Panc1 (cell line): ENCODE results near the gene UBE2E2. TPM values are rescaled to one million over a fixed set of nuclear protein-coding genes. Genes with fewer than 3 reads are reported as not detected.

Experiments
- ATAC-seq: fragments of 200-7000 bp; cut with Tn5 transposase; 2 replicates; pipeline ENCODE4 v1.9.1; 2020; ENCODE audit warnings: mild to moderate bottlenecking, moderate library complexity
- BruUV-seq: library from RNA; stranded (reverse); fragments of 400-500 nt; replicated peaks from 2 replicates; lab custom pipeline; 2021; lab: Mats Ljungman, UMichigan
- CTCF ChIA-PET: fragments of 300-600 bp; sonication (Branson Sonifier 250); formaldehyde crosslinking; loops from one replicate; lab custom pipeline; 2022; ENCODE audit warnings: antibody characterized with exemption; lab: Charles Lee
- POLR2A ChIA-PET: fragments of 300-600 bp; sonication (Branson Sonifier 250); formaldehyde crosslinking; loops from one replicate; lab custom pipeline; 2022; ENCODE audit warnings: antibody characterized with exemption; lab: Charles Lee
- DNase-seq: peaks from one replicate; pipeline ENCODE4 v3.0.0-alpha.2; 2010; ENCODE audit warnings: low read depth, low spot score
- H3K27ac ChIP-seq: 2 replicates; pipeline ENCODE4 v1.5.1; 2011; ENCODE audit warnings: mild to moderate bottlenecking, low read length, inconsistent platforms
- H3K27me3 ChIP-seq: fragments of 200-500 bp; sonication (Bioruptor generic); 2 replicates; pipeline ENCODE4 v1.6.0; 2014; ENCODE audit warnings: low read length, inconsistent platforms; ENCODE audit not compliant: control insufficient read depth, insufficient read depth
- H3K36me3 ChIP-seq: fragments of 200-500 bp; sonication (Bioruptor generic); 2 replicates; pipeline ENCODE4 v1.5.1; 2014; ENCODE audit warnings: inconsistent platforms, mild to moderate bottlenecking, low read length, moderate library complexity; ENCODE audit not compliant: control insufficient read depth, insufficient read depth
- H3K4me1 ChIP-seq: 2 replicates; pipeline ENCODE4 v1.5.1; 2011; ENCODE audit warnings: inconsistent platforms, mild to moderate bottlenecking, low read length, moderate library complexity; ENCODE audit not compliant: control insufficient read depth, insufficient read depth
- H3K4me3 ChIP-seq, 2 experiments: 2 replicates each; pipeline ENCODE4 v1.5.1; 2011 to 2012; ENCODE audit warnings: low read depth in 2 of 2, low read length in 2 of 2, mild to moderate bottlenecking in 2 of 2, inconsistent platforms in 1 of 2, moderate library complexity in 1 of 2
- H3K9me3 ChIP-seq: fragments of 200-500 bp; sonication (Bioruptor generic); 2 replicates; pipeline ENCODE4 v1.5.1; 2014; ENCODE audit warnings: low read depth, mild to moderate bottlenecking, inconsistent platforms, low read length, moderate library complexity; ENCODE audit not compliant: control insufficient read depth, insufficient read depth
- POLR2AphosphoS5 ChIP-seq: IDR thresholded peaks from 2 replicates; pipeline ENCODE4 v1.6.1; 2012; ENCODE audit warnings: mild to moderate bottlenecking, low read depth, low read length, moderate library complexity
- SIN3A ChIP-seq: IDR thresholded peaks from 2 replicates; pipeline ENCODE4 v1.6.1; 2012; ENCODE audit warnings: low read depth, mild to moderate bottlenecking, low read length, moderate library complexity, borderline replicate concordance; ENCODE audit not compliant: insufficient read depth
- TCF7L2 ChIP-seq: IDR thresholded peaks from 2 replicates; pipeline ENCODE4 v1.6.1; 2011; ENCODE audit warnings: mild to moderate bottlenecking, low read depth, low read length, inconsistent platforms
- in situ Hi-C: cut with HindIII; loops from 2 replicates; pipeline ENCODE4 v1.10.0; 2016; ENCODE audit warnings: low sequenced_read_pairs, low pct_unique_long_range_greater_than_20kb
- intact Hi-C: fragments of 100-400 bp; cut with micrococcal nuclease; formaldehyde crosslinking; loops from one replicate; pipeline ENCODE4 v1.10.0; 2022; ENCODE audit not compliant: unreplicated experiment
- total RNA-seq: library from RNA; stranded (reverse); gene quantifications from one replicate; pipeline ENCODE4 v1.2.1, GENCODE V29; 2021; ENCODE audit not compliant: unreplicated experiment
- TF ChIP-seq, protein P1 (sequence below), 2 experiments: IDR thresholded peaks; 2 replicates each; pipeline ENCODE4 v1.6.1; 2011 to 2012; ENCODE audit warnings: low read depth in 2 of 2, control low read depth in 1 of 2, low read length in 1 of 2, mild to moderate bottlenecking in 1 of 2, moderate library complexity in 1 of 2; ENCODE audit not compliant: insufficient read depth in 1 of 2
- TF ChIP-seq, protein P2 (sequence below): fragments of 450-650 bp; IDR thresholded peaks from 2 replicates; pipeline ENCODE4 v1.5.1; 2017; ENCODE audit warnings: mild to moderate bottlenecking

Gene UBE2E2
- total RNA-seq, 1 experiment from 2014 or later: 38.2 TPM

DNA sequence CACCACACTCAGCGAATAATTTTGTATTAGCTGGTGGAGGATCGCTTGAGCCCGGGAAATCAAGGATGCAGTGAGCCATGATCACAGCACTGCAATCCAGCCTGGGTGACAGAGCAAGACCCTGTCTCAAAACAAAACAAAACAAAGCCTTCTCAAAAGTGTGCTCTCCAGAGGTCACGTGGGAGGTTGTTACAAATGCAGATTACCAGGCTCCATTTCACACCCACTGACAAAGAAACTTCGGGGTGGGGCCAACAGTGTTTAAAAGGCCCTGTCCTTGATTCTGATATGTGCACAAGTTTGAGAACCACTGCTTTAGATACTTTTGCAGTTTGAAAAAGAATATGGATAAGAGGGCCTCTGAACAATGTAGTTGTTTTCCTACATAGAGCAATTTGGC is 80.5 kb downstream of the UBE2E2 start:
- no TSS peak for BruUV-seq
- Histone ChIP-seq H3K27me3 (no peaks in the 10 kb centered on the region), H3K9me3 (0 out of 2 replicates have a peak, but pooled peaks cover 3% of the 10 kb centered on the region), H3K4me3 (no peak overlapping the region), H3K36me3 (no peaks in the 10 kb centered on the region), H3K4me1 (no peaks in the 10 kb centered on the region; the same call in 1 of the 2 replicates), H3K27ac (no peak overlapping the region)
- ATAC-seq (no peak), DNase-seq (no peak)
- in situ Hi-C loops: no loop called here
- TF ChIP-seq POLR2AphosphoS5: no peak
- no peak for TF ChIP-seq SIN3A
- TF ChIP-seq TCF7L2: no peak
- TF ChIP-seq, protein P1, sequence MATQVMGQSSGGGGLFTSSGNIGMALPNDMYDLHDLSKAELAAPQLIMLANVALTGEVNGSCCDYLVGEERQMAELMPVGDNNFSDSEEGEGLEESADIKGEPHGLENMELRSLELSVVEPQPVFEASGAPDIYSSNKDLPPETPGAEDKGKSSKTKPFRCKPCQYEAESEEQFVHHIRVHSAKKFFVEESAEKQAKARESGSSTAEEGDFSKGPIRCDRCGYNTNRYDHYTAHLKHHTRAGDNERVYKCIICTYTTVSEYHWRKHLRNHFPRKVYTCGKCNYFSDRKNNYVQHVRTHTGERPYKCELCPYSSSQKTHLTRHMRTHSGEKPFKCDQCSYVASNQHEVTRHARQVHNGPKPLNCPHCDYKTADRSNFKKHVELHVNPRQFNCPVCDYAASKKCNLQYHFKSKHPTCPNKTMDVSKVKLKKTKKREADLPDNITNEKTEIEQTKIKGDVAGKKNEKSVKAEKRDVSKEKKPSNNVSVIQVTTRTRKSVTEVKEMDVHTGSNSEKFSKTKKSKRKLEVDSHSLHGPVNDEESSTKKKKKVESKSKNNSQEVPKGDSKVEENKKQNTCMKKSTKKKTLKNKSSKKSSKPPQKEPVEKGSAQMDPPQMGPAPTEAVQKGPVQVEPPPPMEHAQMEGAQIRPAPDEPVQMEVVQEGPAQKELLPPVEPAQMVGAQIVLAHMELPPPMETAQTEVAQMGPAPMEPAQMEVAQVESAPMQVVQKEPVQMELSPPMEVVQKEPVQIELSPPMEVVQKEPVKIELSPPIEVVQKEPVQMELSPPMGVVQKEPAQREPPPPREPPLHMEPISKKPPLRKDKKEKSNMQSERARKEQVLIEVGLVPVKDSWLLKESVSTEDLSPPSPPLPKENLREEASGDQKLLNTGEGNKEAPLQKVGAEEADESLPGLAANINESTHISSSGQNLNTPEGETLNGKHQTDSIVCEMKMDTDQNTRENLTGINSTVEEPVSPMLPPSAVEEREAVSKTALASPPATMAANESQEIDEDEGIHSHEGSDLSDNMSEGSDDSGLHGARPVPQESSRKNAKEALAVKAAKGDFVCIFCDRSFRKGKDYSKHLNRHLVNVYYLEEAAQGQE (IDR thresholded peaks at IDR 0.05; ENCODE audit: insufficient read depth in 1 of 2, low read depth in 2 of 2, low read length in 1 of 2): no peak
- TF ChIP-seq, protein P2, sequence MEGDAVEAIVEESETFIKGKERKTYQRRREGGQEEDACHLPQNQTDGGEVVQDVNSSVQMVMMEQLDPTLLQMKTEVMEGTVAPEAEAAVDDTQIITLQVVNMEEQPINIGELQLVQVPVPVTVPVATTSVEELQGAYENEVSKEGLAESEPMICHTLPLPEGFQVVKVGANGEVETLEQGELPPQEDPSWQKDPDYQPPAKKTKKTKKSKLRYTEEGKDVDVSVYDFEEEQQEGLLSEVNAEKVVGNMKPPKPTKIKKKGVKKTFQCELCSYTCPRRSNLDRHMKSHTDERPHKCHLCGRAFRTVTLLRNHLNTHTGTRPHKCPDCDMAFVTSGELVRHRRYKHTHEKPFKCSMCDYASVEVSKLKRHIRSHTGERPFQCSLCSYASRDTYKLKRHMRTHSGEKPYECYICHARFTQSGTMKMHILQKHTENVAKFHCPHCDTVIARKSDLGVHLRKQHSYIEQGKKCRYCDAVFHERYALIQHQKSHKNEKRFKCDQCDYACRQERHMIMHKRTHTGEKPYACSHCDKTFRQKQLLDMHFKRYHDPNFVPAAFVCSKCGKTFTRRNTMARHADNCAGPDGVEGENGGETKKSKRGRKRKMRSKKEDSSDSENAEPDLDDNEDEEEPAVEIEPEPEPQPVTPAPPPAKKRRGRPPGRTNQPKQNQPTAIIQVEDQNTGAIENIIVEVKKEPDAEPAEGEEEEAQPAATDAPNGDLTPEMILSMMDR: no peak
- intact Hi-C loops: no loop called here
- CTCF ChIA-PET: no interaction called here
- POLR2A ChIA-PET: no interaction called here

DNA sequence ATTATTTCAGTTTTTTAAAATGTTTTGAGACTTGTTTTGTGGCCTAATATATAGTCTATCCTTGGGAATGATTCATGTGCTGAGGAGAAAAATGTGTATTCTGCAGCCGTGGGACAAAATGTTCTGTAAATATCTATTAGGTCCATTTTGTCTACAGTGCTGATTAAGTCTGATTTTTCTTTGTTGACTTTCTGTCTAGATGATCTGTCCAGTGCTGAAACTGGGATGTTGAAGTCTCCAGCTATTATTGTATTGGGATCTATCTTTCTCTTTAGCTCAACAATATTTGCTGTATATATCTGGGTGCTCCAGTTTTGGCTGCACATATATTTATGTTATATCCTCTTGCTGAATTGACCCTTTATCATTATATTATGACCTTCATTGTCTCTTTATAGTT is 85.2 kb downstream of the UBE2E2 start:
- Histone ChIP-seq H3K4me3 (no peak overlapping the region), H3K27ac (no peak overlapping the region), H3K9me3 (0 out of 2 replicates have a peak, but pooled peaks cover 3% of the 10 kb centered on the region), H3K27me3 (no peaks in the 10 kb centered on the region), H3K4me1 (no peaks in the 10 kb centered on the region), H3K36me3 (no peaks in the 10 kb centered on the region)
- TF ChIP-seq, protein P1 (IDR thresholded peaks at IDR 0.05; ENCODE audit: insufficient read depth in 1 of 2, low read depth in 2 of 2, low read length in 1 of 2): peak; percentile 42 to 77; a peak in 3 of 4 replicates
- TF ChIP-seq TCF7L2: no peak
- ChIA-PET CTCF (no interaction called here), POLR2A (interaction anchor here (0.6 kb wide), 1 partner anchor 126 kb away, joined by 3 read pairs; no protein-coding TSS in a partner anchor)
- intact Hi-C loops: no loop called here
- BruUV-seq: no TSS peak
- no peak for ATAC-seq
- DNase-seq: no peak
- in situ Hi-C loops: no loop called here
